ENCODE measurements around the gene URAD. TPM values are rescaled to one million over a fixed set of nuclear protein-coding genes. Genes with fewer than 3 reads are reported as not detected.

The URAD gene
- total RNA-seq, 1 donor from 2014 or later, result not detected

- H3K9me3 Mint-ChIP-seq (ENCODE audit: unreplicated experiment), result no peaks in the 10 kb centered on the region
- no peak overlapping the region for H3K4me2 ChIP-seq (ENCODE audit: low read length)
- H3K27me3 Mint-ChIP-seq (ENCODE audit: low read depth, unreplicated experiment), result peaks cover 4% of the 10 kb centered on the region
- H3K4me1 ChIP-seq (ENCODE audit: insufficient read depth, low read length), result no peaks in the 10 kb centered on the region
- FAIRE-seq, result no peak
- H3K9ac ChIP-seq (ENCODE audit: low read length), result no peak overlapping the region
- no peaks in the 10 kb centered on the region for H3K79me2 ChIP-seq (ENCODE audit: insufficient read depth, low read length)
- H3K27ac Mint-ChIP-seq (ENCODE audit: unreplicated experiment), result no peak overlapping the region
- H3K9me3 ChIP-seq (ENCODE audit: insufficient read depth, low read depth, low read length), result no peaks in the 10 kb centered on the region
- H4K20me1 ChIP-seq (ENCODE audit: insufficient read depth, low read length), result no peaks in the 10 kb centered on the region
- H3K36me3 Mint-ChIP-seq (ENCODE audit: low read depth, unreplicated experiment), result no peaks in the 10 kb centered on the region
- H3K4me3 ChIP-seq (ENCODE audit: insufficient read depth, low read depth, low read length), result no peak overlapping the region
- H3K36me3 ChIP-seq (ENCODE audit: insufficient read depth, low read length), result no peaks in the 10 kb centered on the region
- H3K4me3 Mint-ChIP-seq (ENCODE audit: unreplicated experiment), result no peak overlapping the region
- no peak overlapping the region for H3K27ac ChIP-seq (ENCODE audit: low read depth, low read length)
- H3K4me1 Mint-ChIP-seq (ENCODE audit: low read depth, unreplicated experiment), result peaks cover 3% of the 10 kb centered on the region
- no peak overlapping the region for H2AFZ ChIP-seq (ENCODE audit: low read depth, low read length)
- TF ChIP-seq EZH2 (IDR thresholded peaks at IDR 0.05; ENCODE audit: insufficient read depth, low read length), result no peak
- TF ChIP-seq CTCF (IDR thresholded peaks at IDR 0.05; ENCODE audit: insufficient read depth, low read depth, low read length), result no peak
- no peaks in the 10 kb centered on the region for H3K27me3 ChIP-seq (ENCODE audit: insufficient read depth, low read length)
- no peak for DNase-seq (ENCODE audit: low read depth)
Measured at GRCh38 chr13:28013482-28013881, 25.0 kb upstream of the URAD start.

GRCh38 chr13:28012896-28013295 lies 24.4 kb upstream of the URAD start:
- H3K36me3 ChIP-seq (ENCODE audit: insufficient read depth, low read length), result no peaks in the 10 kb centered on the region
- H3K9me3 Mint-ChIP-seq (ENCODE audit: unreplicated experiment), result no peaks in the 10 kb centered on the region
- H3K4me1 Mint-ChIP-seq (ENCODE audit: low read depth, unreplicated experiment), result peaks cover 3% of the 10 kb centered on the region
- no peaks in the 10 kb centered on the region for H3K79me2 ChIP-seq (ENCODE audit: insufficient read depth, low read length)
- no peak overlapping the region for H3K4me2 ChIP-seq (ENCODE audit: low read length)
- no peak overlapping the region for H3K4me3 ChIP-seq (ENCODE audit: insufficient read depth, low read depth, low read length)
- peaks cover 4% of the 10 kb centered on the region for H3K27me3 Mint-ChIP-seq (ENCODE audit: low read depth, unreplicated experiment)
- no peaks in the 10 kb centered on the region for H3K4me1 ChIP-seq (ENCODE audit: insufficient read depth, low read length)
- DNase-seq (ENCODE audit: low read depth) (no peak), FAIRE-seq (no peak)
- H2AFZ ChIP-seq (ENCODE audit: low read depth, low read length), result no peak overlapping the region
- no peak overlapping the region for H3K9ac ChIP-seq (ENCODE audit: low read length)
- no peaks in the 10 kb centered on the region for H3K36me3 Mint-ChIP-seq (ENCODE audit: low read depth, unreplicated experiment)
- H4K20me1 ChIP-seq (ENCODE audit: insufficient read depth, low read length), result no peaks in the 10 kb centered on the region
- TF ChIP-seq EZH2 (IDR thresholded peaks at IDR 0.05; ENCODE audit: insufficient read depth, low read length) (no peak), CTCF (IDR thresholded peaks at IDR 0.05; ENCODE audit: insufficient read depth, low read depth, low read length) (no peak)
- H3K27ac Mint-ChIP-seq (ENCODE audit: unreplicated experiment), result no peak overlapping the region
- H3K4me3 Mint-ChIP-seq (ENCODE audit: unreplicated experiment), result no peak overlapping the region
- no peaks in the 10 kb centered on the region for H3K27me3 ChIP-seq (ENCODE audit: insufficient read depth, low read length)
- no peak overlapping the region for H3K27ac ChIP-seq (ENCODE audit: low read depth, low read length)
- H3K9me3 ChIP-seq (ENCODE audit: insufficient read depth, low read depth, low read length), result no peaks in the 10 kb centered on the region

- Histone ChIP-seq H3K4me3 (ENCODE audit: insufficient read depth, low read depth, low read length) (no peak overlapping the region), H3K4me1 (ENCODE audit: insufficient read depth, low read length) (no peaks in the 10 kb centered on the region), H3K4me2 (ENCODE audit: low read length) (no peak overlapping the region), H3K27me3 (ENCODE audit: insufficient read depth, low read length) (no peaks in the 10 kb centered on the region), H3K79me2 (ENCODE audit: insufficient read depth, low read length) (no peaks in the 10 kb centered on the region), H3K9me3 (ENCODE audit: insufficient read depth, low read depth, low read length) (no peaks in the 10 kb centered on the region), H3K9ac (ENCODE audit: low read length) (no peak overlapping the region), H3K27ac (ENCODE audit: low read depth, low read length) (no peak overlapping the region), H3K36me3 (ENCODE audit: insufficient read depth, low read length) (no peaks in the 10 kb centered on the region), H4K20me1 (ENCODE audit: insufficient read depth, low read length) (no peaks in the 10 kb centered on the region), H2AFZ (ENCODE audit: low read depth, low read length) (no peak overlapping the region)
- FAIRE-seq (no peak), DNase-seq (ENCODE audit: low read depth) (no peak)
- no peak for TF ChIP-seq CTCF (IDR thresholded peaks at IDR 0.05; ENCODE audit: insufficient read depth, low read depth, low read length)
- no peak for TF ChIP-seq EZH2 (IDR thresholded peaks at IDR 0.05; ENCODE audit: insufficient read depth, low read length)
- no peaks in the 10 kb centered on the region for H3K9me3 Mint-ChIP-seq (ENCODE audit: unreplicated experiment)
- no peak overlapping the region for H3K27ac Mint-ChIP-seq (ENCODE audit: unreplicated experiment)
- H3K4me3 Mint-ChIP-seq (ENCODE audit: unreplicated experiment), result no peak overlapping the region
- H3K4me1 Mint-ChIP-seq (ENCODE audit: low read depth, unreplicated experiment), result peaks cover 3% of the 10 kb centered on the region
- peaks cover 4% of the 10 kb centered on the region for H3K27me3 Mint-ChIP-seq (ENCODE audit: low read depth, unreplicated experiment)
- H3K36me3 Mint-ChIP-seq (ENCODE audit: low read depth, unreplicated experiment), result no peaks in the 10 kb centered on the region
Measured at GRCh38 chr13:28012383-28012782, 23.9 kb upstream of the URAD start.
